AML-193 (cell line): ENCODE results near the gene TTC28.

Experiments used
- DNase-seq, 2 experiments: peaks; one replicate each; lab custom pipeline; 2025; lab: John Stamatoyannopoulos, UW

TTC28 gene

GRCh38 chr22:28440592-28441390 is 238.8 kb downstream of the TTC28 start:
- DNase-seq = peak in 1 of 2 experiments; percentile 3

DNA sequence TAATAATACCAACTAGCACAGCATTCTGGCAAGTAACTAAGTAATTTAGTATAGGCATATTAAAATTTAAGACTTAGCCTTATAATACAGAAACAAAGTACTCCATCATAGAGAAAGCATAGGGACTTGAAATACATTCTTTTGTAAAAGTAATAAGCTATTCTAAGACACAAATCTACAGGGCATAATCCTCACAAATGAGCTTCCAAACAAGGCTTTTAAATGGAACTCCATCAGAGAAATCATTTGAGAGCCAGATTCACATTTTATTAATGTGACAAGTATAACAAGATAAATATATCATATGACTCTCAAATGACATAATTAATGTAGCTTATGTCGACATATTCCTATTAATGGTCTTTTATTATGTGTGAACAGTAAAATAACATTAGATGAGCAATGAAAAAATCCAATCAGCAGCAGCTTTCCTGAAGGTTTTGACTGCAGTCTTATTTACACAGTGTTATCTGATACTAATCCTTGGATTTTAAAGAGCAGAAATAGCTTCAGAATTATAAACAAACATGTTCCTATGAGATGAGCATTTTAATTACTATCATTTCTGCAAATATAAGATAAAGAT is 241.4 kb downstream of the TTC28 start:
- DNase-seq = no peak

DNA sequence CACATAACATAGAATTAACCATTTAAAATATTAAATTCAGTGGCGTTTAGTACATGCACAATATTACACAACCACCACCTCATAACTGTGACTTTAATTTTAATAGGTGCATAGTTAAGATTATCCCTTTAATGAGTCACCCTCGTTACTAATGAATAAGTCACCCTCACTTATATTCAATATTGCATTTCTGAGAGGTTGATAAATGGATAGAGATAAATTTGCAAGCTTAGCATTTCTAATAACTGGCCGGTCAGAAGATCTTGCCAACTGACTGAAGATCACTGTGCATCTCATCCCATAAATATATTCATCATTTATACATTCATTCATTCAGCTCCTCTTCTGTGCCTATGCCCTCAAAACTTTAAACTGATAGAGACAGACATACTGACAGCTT is 243.7 kb downstream of the TTC28 start:
- no peak for DNase-seq

- no peak for DNase-seq
These were observed 244.4 kb downstream of the TTC28 start for GRCh38 chr22:28435140-28435768.

DNA sequence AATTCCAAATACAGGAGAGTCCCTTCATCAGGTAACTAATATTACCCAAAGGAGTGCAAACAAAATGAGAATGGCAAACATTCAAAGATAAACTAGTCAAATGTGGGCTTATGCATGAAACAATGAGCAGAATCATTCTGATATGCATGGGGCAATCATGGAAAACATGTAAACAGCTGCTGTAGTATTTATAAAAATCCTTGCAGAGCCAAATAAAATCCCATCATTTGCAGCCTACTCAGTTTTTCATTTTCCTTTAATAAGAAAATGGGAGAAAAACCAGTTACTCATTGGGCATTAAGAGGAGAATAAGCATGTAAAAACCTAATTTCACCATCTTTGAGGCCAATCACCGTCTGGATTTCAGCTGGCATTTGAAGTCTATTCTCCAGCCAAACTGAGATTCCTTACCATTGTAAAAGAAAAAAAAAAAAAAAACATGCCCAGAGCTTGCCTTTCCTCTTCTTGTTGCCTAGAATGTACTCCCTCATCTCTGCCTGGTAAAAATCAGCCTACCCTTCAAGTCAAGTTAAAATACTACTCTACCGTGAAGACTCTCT is 249.1 kb downstream of the TTC28 start:
- DNase-seq = no peak

GRCh38 chr22:28429711-28430110 is 249.9 kb downstream of the TTC28 start:
- DNase-seq = no peak

- DNase-seq = no peak
These were observed 251.4 kb downstream of the TTC28 start for GRCh38 chr22:28428271-28428670.

DNA sequence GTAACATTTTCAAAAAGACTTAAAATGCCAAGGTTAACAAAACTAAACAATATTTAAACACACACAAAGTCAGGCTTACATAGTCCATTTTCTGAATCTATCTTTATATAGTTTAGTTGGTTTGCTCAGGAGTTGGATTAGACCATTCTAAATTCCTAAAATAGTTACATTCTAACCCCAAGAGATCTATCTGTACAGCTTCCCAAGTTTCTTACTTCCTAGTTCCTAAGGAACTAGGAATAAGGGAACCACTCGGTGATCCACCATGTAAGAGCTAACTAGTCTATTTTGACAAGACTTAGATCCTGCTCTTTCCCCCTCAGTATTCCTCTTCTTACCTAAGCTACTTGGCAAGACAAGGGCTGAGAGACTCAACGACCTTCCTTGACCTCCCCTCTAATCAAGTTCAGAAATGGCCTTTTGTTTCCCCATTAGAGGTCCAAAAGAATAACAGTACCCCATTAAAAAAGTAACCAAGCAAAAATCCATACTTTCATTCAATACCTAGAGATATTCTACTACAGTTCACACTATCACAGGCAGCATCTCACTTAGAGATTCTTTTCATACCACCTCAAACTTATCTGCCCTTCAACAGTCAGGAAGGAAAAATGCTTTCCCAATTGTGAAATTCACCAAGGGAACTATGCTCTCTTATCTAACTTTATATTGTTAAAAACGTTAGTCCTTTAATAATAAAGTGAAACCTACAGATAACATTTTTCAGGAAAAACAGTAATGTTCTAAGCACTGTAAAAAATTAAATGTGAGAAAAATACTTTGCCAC is 253.1 kb downstream of the TTC28 start:
- DNase-seq = no peak

DNA sequence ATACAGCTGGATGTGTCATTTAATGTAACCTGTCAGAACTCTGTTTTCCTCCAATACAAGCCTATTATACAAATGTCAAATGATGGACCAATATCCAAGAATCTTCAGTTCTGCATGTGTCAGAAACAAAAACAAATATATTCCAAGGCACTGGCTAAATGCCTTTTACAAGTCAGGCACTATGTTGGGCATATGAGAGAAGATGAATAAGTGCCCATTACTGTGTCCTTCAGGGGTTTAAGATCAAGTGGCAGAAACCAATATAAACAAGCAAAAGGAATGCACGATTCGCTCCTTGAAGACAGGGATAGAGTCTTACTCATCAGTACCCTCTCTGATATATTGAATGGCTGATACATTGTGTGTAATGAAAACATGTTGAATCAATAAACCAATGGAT is 254.4 kb downstream of the TTC28 start:
- DNase-seq = no peak

GRCh38 chr22:28424427-28425080 is 255.1 kb downstream of the TTC28 start:
- DNase-seq = no peak

- DNase-seq = no peak
These were observed 259.7 kb downstream of the TTC28 start for GRCh38 chr22:28419919-28420318.

GRCh38 chr22:28418008-28418407 is 261.6 kb downstream of the TTC28 start:
- no peak for DNase-seq

- no peak for DNase-seq
These were observed 262.2 kb downstream of the TTC28 start for GRCh38 chr22:28417431-28417830.

- DNase-seq = no peak
These were observed 264.7 kb downstream of the TTC28 start for GRCh38 chr22:28414913-28415312.

DNA sequence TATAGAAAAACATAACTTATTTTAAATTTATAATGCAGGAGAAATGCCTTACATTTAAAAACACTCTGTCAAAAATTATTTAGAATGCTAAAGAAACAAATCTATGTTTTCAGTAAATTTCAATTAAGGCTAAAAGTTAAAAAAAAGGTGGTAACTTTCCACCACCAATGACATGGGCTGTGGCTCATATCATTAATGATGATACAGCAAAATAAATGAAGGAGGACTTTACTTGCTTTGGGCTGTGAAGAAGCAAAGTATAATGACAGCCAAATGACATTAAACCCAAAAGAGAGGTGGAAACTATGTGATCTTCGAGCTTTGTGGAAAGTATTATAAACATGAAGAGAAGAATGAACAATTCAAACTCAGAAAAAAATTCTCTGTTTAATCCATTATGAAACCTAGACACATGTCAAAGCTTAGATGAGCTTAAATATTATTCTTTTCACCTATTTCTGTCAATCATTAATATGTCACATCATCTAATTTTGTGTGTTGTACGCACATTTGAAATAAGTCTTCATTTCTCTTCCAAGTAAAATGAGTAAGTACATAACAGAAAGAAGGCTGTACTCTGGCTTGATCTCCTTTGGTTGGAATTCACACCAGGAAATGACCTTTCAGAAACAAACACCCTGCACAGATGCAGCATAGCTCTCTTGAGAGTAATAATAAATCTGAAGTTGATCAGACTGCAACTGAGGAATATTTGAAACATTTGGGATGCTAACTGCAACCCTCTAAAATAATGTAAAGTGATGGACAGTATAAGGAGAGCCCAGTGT is 265.8 kb downstream of the TTC28 start:
- no peak for DNase-seq

GRCh38 chr22:28412109-28412508 is 267.5 kb downstream of the TTC28 start:
- no peak for DNase-seq

- DNase-seq = no peak
These were observed 268.5 kb downstream of the TTC28 start for GRCh38 chr22:28411125-28411524.

GRCh38 chr22:28410050-28410816 is 269.4 kb downstream of the TTC28 start:
- DNase-seq = no peak

DNA sequence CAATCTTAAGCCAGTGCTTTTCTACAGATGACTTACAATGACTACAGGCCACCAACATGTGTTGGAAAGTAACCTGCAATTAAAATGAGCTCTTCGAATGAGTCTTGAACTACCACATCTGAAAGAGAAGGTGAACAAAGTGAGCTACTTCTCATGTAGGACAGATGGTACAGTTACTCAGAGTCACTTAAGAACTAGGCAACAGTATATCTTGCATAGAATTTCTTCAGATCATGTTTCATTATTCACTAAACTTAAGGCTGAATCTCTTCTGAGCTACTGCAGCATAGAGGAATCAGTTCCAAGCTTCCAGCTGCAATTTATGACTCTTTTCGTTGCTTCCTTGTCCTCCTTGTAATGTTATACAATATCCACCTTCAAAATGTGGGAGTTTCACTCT is 270.9 kb downstream of the TTC28 start:
- DNase-seq = no peak

DNA sequence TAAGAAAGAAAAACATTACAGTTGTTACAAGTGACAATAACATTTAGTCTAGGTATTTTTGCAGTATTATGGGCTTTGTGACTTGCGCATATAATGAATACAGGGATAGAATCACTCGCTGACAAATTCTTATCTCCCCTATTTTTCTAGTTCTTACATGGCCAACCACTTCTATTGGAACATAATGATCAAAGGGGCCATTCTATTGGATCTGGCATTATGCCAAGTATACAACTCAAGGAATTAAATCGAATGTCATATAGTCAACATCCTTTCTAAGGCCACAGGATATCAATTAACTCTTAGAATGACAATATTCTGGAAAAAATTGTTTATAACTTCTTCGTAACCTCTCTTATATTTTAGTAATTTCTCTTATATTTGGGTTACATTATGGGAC is 272.0 kb downstream of the TTC28 start:
- no peak for DNase-seq
